DND-41 (cell line): ENCODE data around the gene TFR2.

Experiments
- EZH2 ChIP-seq: IDR thresholded peaks from 3 replicates; pipeline ENCODE4 v1.6.1; 2012; ENCODE audit warnings: borderline replicate concordance, low read depth, mild to moderate bottlenecking, moderate library complexity, low read length, inconsistent platforms; ENCODE audit not compliant: severe bottlenecking
- TF ChIP-seq, protein P1 (sequence below): IDR thresholded peaks from 2 replicates; pipeline ENCODE4 v1.5.1; 2012; ENCODE audit warnings: borderline replicate concordance, low read length, moderate library complexity, mild to moderate bottlenecking; ENCODE audit not compliant: poor library complexity, severe bottlenecking; ENCODE audit errors: extremely low read depth

DNA sequence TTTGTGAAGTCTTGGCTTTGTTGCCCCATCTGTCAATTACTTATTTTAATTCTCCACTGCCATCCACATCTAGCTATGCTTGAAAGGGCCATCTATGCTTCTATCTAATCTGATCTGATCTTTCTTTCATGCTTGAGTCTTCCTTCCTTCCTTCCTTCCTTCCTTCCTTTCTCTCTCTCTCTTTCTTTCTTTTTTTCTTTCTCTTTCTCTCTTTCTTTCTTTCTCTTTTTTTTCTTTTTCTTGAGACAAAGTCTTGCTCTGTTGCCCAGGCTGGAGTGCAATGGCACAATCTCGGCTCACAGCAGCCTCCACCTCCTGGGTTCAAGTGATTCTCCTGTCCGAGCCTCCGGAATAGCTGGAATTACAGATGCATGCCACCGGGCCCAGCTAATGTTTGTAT lies 11.3 kb downstream of the TFR2 start:
- TF ChIP-seq, protein P1, sequence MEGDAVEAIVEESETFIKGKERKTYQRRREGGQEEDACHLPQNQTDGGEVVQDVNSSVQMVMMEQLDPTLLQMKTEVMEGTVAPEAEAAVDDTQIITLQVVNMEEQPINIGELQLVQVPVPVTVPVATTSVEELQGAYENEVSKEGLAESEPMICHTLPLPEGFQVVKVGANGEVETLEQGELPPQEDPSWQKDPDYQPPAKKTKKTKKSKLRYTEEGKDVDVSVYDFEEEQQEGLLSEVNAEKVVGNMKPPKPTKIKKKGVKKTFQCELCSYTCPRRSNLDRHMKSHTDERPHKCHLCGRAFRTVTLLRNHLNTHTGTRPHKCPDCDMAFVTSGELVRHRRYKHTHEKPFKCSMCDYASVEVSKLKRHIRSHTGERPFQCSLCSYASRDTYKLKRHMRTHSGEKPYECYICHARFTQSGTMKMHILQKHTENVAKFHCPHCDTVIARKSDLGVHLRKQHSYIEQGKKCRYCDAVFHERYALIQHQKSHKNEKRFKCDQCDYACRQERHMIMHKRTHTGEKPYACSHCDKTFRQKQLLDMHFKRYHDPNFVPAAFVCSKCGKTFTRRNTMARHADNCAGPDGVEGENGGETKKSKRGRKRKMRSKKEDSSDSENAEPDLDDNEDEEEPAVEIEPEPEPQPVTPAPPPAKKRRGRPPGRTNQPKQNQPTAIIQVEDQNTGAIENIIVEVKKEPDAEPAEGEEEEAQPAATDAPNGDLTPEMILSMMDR: no peak
- no peak for TF ChIP-seq EZH2
